ENCODE results near the gene RABGAP1L.
A peak's percentile ranks its signal among the peaks of the same experiment; 100 is the strongest.
"Not testable (repeated sequence)": the region's sequence is repeated elsewhere in the genome, so short reads cannot be mapped to it uniquely, and the experiment has no call there.

RABGAP1L gene

DNA sequence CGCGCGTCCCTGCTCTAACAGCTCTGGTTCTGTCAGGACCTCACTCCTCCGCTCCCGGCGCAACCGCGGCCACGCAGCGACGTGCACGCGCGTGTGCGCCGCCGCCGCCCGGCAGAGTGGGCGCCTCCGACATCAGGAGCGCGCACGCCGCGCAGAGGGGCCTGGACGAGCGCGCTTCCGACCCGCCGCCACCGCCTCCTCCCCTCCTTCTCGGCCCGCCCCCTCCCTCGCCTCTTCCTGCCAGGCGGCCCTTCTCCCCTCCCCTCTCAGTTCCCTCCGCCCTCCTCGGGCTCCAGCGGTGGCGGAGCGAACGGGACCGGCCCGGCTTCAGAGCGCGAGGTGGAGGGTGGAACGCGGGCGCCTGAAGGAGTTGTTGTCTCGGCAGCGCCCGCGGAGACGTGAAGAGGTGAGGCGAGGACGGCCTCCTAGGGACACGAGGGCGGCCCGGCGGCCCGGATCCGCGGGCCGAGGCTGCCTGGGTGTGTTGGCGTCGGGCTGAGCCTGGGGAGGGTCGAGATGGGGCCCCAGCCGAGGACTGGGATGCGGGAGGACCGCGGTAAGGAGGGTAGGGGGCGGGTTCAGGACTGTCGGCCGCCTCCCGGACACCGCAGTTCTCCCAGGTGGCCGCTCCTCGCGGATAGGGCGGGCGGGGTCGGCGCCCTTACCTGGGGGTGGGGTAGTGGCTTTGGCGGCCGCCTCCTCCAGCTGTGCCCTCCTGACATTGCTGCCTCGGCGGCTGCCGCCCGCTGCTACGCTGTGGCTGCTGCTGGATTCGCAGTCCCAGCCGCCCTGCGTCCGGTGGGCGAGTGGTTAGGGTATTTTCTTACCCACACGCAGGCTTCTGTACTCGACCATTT lies at the start of gene RABGAP1L:
TSS of gene RABGAP1L (plus strand) at position 269 of the 857 bp plus-strand sequence.
- DNase-seq: peak; percentile 93

DNA sequence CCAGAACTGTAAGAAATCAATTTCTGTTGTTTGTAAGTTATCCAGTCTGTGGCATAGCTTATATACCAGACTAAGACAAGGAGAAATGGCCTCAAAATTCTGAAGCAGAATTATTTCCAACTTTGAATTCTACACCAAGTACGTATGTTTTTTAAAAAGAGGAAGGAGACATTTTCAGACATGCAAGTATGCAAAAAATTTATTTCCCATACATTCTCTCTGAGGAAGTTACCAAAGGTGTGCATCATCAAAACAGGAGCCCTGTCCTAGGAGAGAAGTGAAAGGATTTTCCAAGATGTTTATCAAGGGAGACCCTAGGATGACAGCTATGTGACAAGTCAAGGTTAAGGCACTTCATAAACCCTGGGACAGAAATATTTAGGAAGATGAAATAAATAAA lies 49.3 kb upstream of the RABGAP1L start:
- no peak for DNase-seq

GRCh38 chr1:174112489-174113162 lies 46.7 kb upstream of the RABGAP1L start:
- no peak for DNase-seq

- DNase-seq: no peak
Measured at GRCh38 chr1:174114106-174114505, 45.2 kb upstream of the RABGAP1L start.

DNA sequence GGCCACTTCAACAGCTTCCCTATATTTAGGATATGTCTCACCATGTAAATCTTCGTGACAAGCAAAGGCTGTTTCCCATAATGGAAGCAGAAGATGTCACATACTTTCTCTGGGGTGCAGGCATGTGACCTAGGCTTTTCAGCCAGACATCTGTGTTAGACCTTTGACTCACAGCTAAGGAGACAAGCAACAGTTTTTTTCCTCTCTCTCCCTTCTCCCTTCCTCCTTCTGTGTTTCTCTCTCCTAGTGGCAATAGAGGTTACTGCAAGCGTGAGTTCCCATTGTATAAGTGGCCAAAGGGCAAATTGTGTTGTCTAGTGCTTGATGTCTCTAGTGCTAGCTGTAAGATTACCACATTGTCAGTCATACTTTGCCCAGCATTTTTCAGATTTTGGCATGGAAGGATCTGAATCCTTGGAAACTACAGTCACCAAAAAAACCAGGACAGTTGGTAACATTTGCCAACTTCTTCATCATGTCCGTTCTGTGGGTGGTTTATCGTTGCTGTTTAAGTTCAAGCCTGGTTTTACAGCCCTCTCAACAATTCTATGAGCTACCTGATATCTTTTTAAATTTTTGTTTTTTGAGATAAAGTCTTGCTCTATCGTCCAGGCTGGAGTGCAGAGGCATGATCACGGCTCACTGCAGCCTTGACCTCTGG lies 44.4 kb upstream of the RABGAP1L start:
- peak; percentile 50 for DNase-seq

DNA sequence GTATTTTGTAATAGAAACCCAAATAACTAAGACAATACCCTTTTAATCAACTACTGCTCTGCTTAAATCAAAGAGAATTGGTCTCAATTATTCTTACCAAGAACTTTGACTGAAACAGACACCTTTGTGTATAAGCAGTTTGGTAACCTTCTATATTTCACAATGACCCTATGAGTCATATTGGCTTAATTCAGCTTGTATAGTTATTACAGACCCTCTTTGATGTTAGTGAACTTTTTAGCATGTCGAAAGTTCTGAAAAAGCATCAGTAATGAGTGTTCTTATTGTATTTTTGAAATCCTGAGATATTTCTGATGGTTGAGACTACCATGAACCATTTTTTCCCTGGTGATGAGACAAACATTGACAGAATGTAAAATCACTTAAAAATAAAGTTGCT lies 43.3 kb upstream of the RABGAP1L start:
- DNase-seq: no peak

- no peak for DNase-seq
Measured at GRCh38 chr1:174118751-174119150, 40.6 kb upstream of the RABGAP1L start.

DNA sequence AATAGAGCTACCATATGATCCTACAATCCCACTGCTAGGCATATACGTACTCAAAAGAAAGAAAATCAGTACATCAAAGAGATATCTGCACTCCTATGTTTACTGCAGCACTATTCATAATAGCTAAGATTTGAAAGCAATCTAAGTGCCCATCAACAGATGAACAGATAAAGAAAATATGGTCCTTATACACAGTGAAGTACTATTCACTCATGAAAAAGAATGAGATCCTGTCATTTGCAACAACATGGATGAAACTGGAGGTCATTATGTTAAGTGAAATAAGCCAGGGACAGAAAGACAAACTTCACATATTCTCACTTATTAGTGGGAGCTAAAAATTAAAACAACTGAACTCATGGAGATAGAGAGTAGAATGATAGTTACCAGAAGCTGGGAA lies 37.0 kb upstream of the RABGAP1L start:
- DNase-seq: not testable (repeated sequence)

GRCh38 chr1:174123843-174124242 lies 35.5 kb upstream of the RABGAP1L start:
- no peak for DNase-seq

- DNase-seq: not testable (repeated sequence)
Measured at GRCh38 chr1:174127176-174127575, 32.1 kb upstream of the RABGAP1L start.

DNA sequence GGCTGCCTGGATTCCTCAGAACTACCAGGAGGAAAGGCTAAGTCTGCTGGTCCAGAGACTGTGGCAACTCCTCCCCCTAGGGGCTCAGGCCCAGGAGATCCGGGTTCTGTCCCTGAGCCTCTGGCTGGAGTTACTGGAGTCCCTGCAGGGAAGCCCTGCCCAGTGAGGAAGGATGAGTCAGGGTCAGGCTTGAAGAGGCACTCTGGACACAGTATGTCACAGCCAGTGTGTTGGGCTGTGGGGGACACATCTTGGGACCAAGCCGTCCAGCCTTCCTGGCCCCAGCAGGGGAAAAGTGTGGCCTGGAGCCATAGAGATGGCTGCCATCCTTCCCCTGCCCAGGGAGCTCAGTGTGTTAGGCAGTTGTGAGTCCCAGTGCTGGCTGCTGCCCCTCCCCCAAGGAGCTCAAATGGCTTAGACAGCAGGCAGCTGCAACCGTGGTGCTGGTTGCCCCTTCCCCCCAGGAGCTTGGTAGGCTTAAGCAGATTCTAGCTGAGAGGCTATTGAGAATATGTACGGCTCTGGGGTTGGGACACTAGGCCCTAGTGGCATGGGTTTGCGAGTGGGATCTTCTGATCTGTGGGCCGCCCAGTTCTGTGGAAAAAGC lies 28.2 kb upstream of the RABGAP1L start:
- DNase-seq: no peak

GRCh38 chr1:174134003-174134659 lies 25.2 kb upstream of the RABGAP1L start:
- no peak for DNase-seq

DNA sequence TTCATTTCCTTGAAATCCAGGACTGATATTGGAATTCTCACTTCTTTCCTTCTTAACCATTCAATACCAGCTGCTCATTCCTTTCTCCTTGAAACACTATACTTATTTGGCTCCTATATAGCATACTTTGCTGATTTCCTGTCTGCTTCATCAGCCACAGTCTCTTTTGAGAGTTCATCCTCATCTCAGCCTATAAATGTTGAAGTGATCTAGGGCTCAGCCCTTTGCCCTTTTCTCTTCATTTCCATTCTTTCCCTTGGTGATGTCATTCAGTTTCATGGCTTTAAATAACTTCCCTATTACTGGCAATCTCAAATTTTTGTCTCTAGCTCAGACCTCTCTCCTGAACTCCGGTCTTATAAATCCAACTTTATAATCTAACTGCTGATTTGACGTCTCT lies 24.1 kb upstream of the RABGAP1L start:
- DNase-seq: no peak

- no peak for DNase-seq
Measured at GRCh38 chr1:174136714-174137113, 22.6 kb upstream of the RABGAP1L start.

DNA sequence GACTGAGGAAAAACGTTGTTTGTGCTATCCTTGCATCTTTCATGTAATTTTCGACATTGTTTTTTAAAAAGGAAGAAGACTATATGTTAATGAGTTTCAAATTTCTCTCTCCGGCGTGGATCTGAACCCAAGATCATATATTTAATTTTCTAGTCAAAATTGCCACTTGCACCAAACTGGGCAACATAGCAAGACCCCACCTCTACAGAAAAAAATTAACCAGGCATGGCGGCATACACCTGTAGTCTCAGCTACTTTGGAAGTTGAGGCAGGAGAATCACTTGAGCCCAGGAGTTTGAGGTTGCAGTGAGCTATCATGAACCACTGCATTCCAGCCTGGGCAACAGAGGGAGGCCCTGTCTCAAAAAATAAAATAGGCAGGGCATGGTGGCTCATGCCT lies 16.5 kb upstream of the RABGAP1L start:
- no peak for DNase-seq

DNA sequence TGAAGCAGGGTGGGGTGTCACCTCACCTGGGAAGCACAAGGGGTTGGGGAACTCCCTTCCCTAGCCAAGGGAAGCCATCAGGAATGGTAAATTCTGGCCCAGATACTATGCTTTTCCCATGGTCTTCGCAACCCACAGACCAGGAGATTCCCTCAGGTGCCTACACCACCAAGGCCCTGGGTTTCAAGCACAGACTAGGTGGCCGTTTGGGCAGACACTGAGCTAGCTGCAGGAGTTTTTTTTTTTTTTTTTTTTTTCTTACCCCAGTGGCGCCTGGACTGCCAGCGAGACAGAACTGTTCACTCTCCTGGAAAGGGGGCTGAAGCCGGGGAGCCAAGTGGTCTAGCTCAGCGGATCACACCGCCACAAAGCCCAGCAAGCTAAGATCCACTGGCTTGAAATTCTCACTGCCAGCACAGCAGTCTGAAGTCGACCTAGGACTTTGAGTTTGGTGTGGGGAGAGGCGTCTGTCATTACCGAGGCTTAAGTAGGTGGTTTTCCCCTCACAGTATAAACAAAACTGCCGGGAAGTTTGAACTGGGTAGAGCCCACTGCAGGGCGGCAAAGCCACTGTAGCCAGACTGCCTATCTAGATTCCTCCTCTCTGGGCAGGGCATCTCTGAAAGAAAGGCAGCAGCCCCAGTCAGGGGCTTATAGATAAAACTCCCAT lies 15.5 kb upstream of the RABGAP1L start:
- not testable (repeated sequence) for DNase-seq

GRCh38 chr1:174144397-174144783 lies 14.9 kb upstream of the RABGAP1L start:
- DNase-seq: not testable (repeated sequence)

DNA sequence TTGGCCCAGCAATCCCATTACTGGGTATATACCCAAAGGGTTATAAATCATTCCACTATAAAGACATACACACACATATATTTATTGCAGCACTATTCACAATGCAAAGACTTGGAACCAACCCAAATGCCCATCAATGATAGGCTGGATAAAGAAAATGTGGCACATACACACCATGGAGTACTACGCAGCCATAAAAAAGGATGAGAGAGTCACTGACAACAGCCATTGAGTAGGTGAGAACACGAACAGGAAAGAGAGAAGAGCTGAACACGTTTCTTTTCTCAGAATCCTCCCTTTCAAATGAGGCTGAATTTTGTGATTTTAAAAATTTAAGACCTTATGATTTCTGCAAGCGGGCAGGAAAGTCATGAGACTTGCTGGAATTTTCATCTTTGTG lies 10.1 kb upstream of the RABGAP1L start:
- no peak for DNase-seq

GRCh38 chr1:174150499-174150898 lies 8.8 kb upstream of the RABGAP1L start:
- DNase-seq: no peak

DNA sequence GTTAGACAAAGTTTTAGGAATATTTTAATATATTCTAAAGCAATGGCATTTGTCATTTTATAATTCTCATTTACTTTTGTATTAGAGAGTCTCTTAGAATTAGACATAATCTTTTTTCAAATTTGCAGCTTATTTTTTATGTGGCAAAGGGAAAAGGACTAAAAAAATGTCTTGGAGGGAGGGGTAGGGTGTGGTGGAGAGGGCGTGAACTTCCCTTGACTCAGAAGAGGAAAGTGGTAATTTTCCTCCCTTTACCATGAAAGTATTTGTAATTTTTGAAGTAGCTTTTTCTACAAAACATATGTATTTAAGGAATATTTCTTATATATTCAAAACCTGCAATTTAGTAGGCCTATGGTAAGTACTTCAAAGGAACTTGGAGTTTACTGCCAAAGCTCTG lies 6.9 kb upstream of the RABGAP1L start:
- no peak for DNase-seq

- peak; percentile 56 for DNase-seq
Measured at GRCh38 chr1:174153085-174153824, 6.1 kb upstream of the RABGAP1L start.

- DNase-seq: no peak
Measured at GRCh38 chr1:174153825-174154107, 5.6 kb upstream of the RABGAP1L start.

Measured in CD4-positive, alpha-beta T cell treated with Interleukin-4 for 4 hours (primary cell).